Chondrocyte (in vitro differentiated cells): ENCODE measurements around the gene GNAQ. TPM values are rescaled to one million over a fixed set of nuclear protein-coding genes. Genes with fewer than 3 reads are reported as not detected.
A peak's percentile ranks its signal among the peaks of the same experiment; 100 is the strongest.

Source experiments
- DNase-seq: peaks from one replicate; pipeline ENCODE4 v3.0.0; 2021; ENCODE audit warnings: mixed read lengths, low spot score
- H3K27ac Mint-ChIP-seq: one replicate; pipeline ENCODE4 v1.8.0; 2021; ENCODE audit warnings: mild to moderate bottlenecking, moderate library complexity, mixed read lengths; ENCODE audit not compliant: unreplicated experiment
- H3K27me3 Mint-ChIP-seq: 2 replicates; pipeline ENCODE4 v1.8.0; 2021; ENCODE audit warnings: low read depth, mixed read lengths
- H3K36me3 Mint-ChIP-seq: 2 replicates; pipeline ENCODE4 v1.8.0; 2021; ENCODE audit warnings: low read depth, mixed read lengths
- H3K4me1 Mint-ChIP-seq: 2 replicates; pipeline ENCODE4 v1.8.0; 2021; ENCODE audit warnings: low read depth, mild to moderate bottlenecking, mixed read lengths
- H3K4me3 Mint-ChIP-seq: one replicate; pipeline ENCODE4 v1.8.0; 2021; ENCODE audit warnings: mild to moderate bottlenecking, moderate library complexity, mixed read lengths; ENCODE audit not compliant: unreplicated experiment
- H3K9me3 Mint-ChIP-seq: 2 replicates; pipeline ENCODE4 v1.8.0; 2021; ENCODE audit warnings: low read depth, mixed read lengths
- CTCF ChIP-seq: fragments of 200-600 bp; sonication (generic); IDR thresholded peaks from 2 replicates; pipeline ENCODE4 v1.5.0; 2021; ENCODE audit warnings: antibody characterized with exemption, mild to moderate bottlenecking, moderate library complexity
- total RNA-seq: library from RNA; stranded (reverse); gene quantifications from 3 replicates; pipeline ENCODE4 v1.2.1, GENCODE V29; 2021

Gene GNAQ
- total RNA-seq, 1 donor from 2014 or later, result 87.0 TPM

DNA sequence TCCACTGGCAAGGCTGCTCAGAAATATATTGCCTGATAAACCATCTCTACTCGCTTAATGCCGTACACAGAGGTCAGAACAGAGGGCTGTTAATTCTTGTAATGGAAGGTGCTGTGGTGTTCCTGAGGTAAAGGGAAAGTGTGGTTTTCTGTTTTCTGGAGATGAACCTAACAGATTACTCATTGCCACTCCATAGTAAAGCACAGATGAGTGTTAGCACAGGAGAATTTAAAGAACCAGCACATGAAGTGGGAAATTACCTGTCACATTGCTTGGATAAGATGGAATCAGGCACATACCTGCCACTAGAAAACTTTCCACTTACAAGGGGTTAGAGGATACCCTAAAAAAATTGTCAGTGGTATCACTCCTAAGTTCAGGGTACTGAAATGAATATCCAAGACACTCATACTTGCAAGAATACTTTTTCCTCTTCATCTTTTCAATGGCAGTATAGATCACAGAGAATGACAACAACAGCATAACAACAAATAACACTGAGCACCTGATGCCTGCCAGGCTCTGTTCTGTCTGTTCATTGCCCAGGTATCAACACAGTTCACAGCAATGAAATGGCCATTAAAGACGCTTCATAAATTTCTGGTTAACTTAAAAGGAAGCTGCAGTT is 230.6 kb downstream of the GNAQ start:
- Mint-ChIP-seq H3K4me1 (peaks cover 21% of the 10 kb centered on the region), H3K36me3 (peaks cover 5% of the 10 kb centered on the region), H3K27me3 (no peaks in the 10 kb centered on the region), H3K27ac (no peak overlapping the region), H3K4me3 (no peak overlapping the region), H3K9me3 (no peaks in the 10 kb centered on the region)
- TF ChIP-seq CTCF, result no peak
- no peak for DNase-seq

DNA sequence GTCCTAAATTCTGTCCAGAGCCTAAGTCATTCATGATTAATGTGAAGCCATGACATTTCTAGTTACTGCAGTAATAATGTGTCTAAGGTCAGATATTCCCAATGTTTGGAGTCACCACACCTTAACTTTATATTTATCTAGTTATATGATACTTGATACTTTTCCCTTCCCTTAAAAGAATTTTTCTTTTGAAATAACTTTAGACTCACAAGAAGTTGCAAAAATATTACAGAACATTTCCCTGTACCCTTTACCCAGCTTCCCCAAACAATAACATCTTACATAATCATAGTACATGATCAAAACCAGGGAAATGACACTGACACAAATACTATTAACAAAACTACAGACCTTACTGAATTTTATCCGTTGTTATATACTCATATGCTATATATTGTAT is 233.5 kb downstream of the GNAQ start:
- DNase-seq, result no peak
- no peaks in the 10 kb centered on the region for H3K27me3 Mint-ChIP-seq
- no peaks in the 10 kb centered on the region for H3K9me3 Mint-ChIP-seq
- no peak overlapping the region for H3K27ac Mint-ChIP-seq
- peaks cover 29% of the 10 kb centered on the region for H3K4me1 Mint-ChIP-seq
- no peak for TF ChIP-seq CTCF
- peaks cover 7% of the 10 kb centered on the region for H3K36me3 Mint-ChIP-seq
- no peak overlapping the region for H3K4me3 Mint-ChIP-seq

DNA sequence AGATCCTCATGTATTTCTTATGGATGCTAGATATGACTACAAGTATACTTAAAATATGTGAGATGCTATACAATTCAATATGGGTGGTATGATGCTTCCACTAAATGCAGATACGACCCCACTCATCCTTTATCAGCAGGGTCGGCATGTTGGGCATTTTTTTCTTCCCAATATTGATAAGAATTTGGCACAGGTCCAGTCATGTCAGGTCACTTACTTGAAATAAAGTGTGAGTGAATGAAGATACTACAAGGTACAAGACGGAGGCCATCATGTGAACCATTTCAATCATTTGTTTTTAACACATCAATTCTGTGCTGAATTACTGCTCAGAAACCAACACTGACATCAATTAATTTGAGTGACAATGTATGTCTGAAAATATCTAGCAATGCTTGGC is 236.6 kb downstream of the GNAQ start:
- no peak for DNase-seq
- no peaks in the 10 kb centered on the region for H3K27me3 Mint-ChIP-seq
- H3K4me1 Mint-ChIP-seq, result peaks cover 26% of the 10 kb centered on the region
- H3K4me3 Mint-ChIP-seq, result no peak overlapping the region
- H3K36me3 Mint-ChIP-seq, result peaks cover 11% of the 10 kb centered on the region
- TF ChIP-seq CTCF, result no peak
- no peaks in the 10 kb centered on the region for H3K9me3 Mint-ChIP-seq
- H3K27ac Mint-ChIP-seq, result no peak overlapping the region

DNA sequence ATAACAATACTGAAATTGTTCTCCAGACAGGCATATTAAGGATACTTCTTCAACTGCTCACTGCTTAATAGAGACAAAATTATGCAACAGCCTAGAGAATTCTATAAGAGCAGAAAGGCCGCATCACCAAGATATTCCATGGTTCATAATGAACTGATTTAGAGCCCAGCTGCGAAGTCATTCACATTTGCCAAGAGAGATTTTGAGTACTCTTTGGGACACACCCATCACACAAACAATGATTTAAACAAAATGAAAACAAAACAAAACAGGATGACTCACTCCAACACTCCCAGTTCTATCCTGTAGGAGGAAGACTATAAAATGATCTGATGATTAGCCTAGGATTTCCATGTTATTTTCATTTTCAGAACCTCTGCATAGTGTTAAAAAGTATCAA is 237.8 kb downstream of the GNAQ start:
- peak overlapping the region; percentile 0 for H3K27ac Mint-ChIP-seq
- H3K36me3 Mint-ChIP-seq, result peaks cover 11% of the 10 kb centered on the region
- no peak for DNase-seq
- no peaks in the 10 kb centered on the region for H3K27me3 Mint-ChIP-seq
- no peaks in the 10 kb centered on the region for H3K9me3 Mint-ChIP-seq
- peaks cover 26% of the 10 kb centered on the region for H3K4me1 Mint-ChIP-seq
- TF ChIP-seq CTCF, result peak; percentile 58
- H3K4me3 Mint-ChIP-seq, result no peak overlapping the region

GRCh38 chr9:77789891-77790290 is 241.7 kb downstream of the GNAQ start:
- DNase-seq, result no peak
- TF ChIP-seq CTCF, result no peak
- Mint-ChIP-seq H3K36me3 (peaks cover 16% of the 10 kb centered on the region), H3K27me3 (no peaks in the 10 kb centered on the region), H3K4me1 (peaks cover 24% of the 10 kb centered on the region), H3K9me3 (no peaks in the 10 kb centered on the region), H3K4me3 (no peak overlapping the region), H3K27ac (no peak overlapping the region)
